ENCODE data around the gene LRRC4B.
"Not testable (repeated sequence)": the region's sequence is repeated elsewhere in the genome, so short reads cannot be mapped to it uniquely, and the experiment has no call there.

Gene LRRC4B

GRCh38 chr19:50482916-50483315, 85.3 kb downstream of the LRRC4B start:
- no peak for DNase-seq

GRCh38 chr19:50482271-50482855, 85.9 kb downstream of the LRRC4B start:
- no peak for DNase-seq

- DNase-seq = no peak
Observed at GRCh38 chr19:50481351-50482149, 86.7 kb downstream of the LRRC4B start.

- DNase-seq = no peak
Observed at GRCh38 chr19:50480281-50481111, 87.7 kb downstream of the LRRC4B start.

GRCh38 chr19:50479761-50480251, 88.4 kb downstream of the LRRC4B start:
- no peak for DNase-seq

GRCh38 chr19:50478901-50479715, 89.1 kb downstream of the LRRC4B start:
- DNase-seq = peak; percentile 41

GRCh38 chr19:50477751-50478515, 90.3 kb downstream of the LRRC4B start:
- no peak for DNase-seq

GRCh38 chr19:50476907-50477238, 91.4 kb downstream of the LRRC4B start:
- DNase-seq = no peak

GRCh38 chr19:50476224-50476906, 91.9 kb downstream of the LRRC4B start, which contains the start of the genes EMC10 and GARIN5A:
TSS of gene EMC10 (plus strand) at chr19:50476507. CDS start at chr19:50476545, 38 bp downstream.
TSS of gene GARIN5A (minus strand) at chr19:50476848. CDS start at chr19:50476388, 460 bp downstream.
- peak; percentile 89 for DNase-seq

GRCh38 chr19:50475736-50476223, 92.5 kb downstream of the LRRC4B start:
- DNase-seq = no peak

- DNase-seq = no peak
Observed at GRCh38 chr19:50475101-50475568, 93.1 kb downstream of the LRRC4B start.

GRCh38 chr19:50473336-50473735, 94.9 kb downstream of the LRRC4B start:
- not testable (repeated sequence) for DNase-seq

- no peak for DNase-seq
Observed at GRCh38 chr19:50468818-50469217, 99.4 kb downstream of the LRRC4B start.

GRCh38 chr19:50467566-50467965, 100.7 kb downstream of the LRRC4B start:
- no peak for DNase-seq

All from fibroblast of skin of back (primary cell).